Caco-2 (cell line): ENCODE measurements around the gene MMD. TPM values are rescaled to one million over a fixed set of nuclear protein-coding genes. Genes with fewer than 3 reads are reported as not detected.

Source experiments
- BruUV-seq: library from RNA; stranded (reverse); fragments of 400-500 nt; replicated peaks from 2 replicates; lab custom pipeline; 2021; lab: Mats Ljungman, UMichigan
- CTCF ChIA-PET: fragments of 300-600 bp; sonication (Branson Sonifier 250); formaldehyde crosslinking; loops from one replicate; lab custom pipeline; 2022; ENCODE audit warnings: antibody characterized with exemption; lab: Charles Lee
- POLR2A ChIA-PET: fragments of 300-600 bp; sonication (Branson Sonifier 250); formaldehyde crosslinking; loops from one replicate; lab custom pipeline; 2022; ENCODE audit warnings: antibody characterized with exemption; lab: Charles Lee
- DNase-seq, 2 experiments: peaks; one replicate each; pipeline versions ENCODE4 v3.0.0 to v3.0.0-alpha.2; 2020 to 2022
- H3K27me3 ChIP-seq: replicated peaks from 2 replicates; pipeline ENCODE4 v1.6.0; 2011; ENCODE audit warnings: low read length; ENCODE audit not compliant: control insufficient read depth, insufficient read depth
- H3K36me3 ChIP-seq: 2 replicates; pipeline ENCODE4 v1.5.1; 2011; ENCODE audit warnings: low read length; ENCODE audit not compliant: control insufficient read depth, insufficient read depth
- H3K4me1 ChIP-seq: fragments of 250-450 bp; sonication (Bioruptor Pico); 2 replicates; pipeline ENCODE4 v1.5.1; 2020; ENCODE audit warnings: mild to moderate bottlenecking
- H3K4me3 ChIP-seq: 2 replicates; pipeline ENCODE4 v1.5.1; 2011; ENCODE audit warnings: low read depth, mild to moderate bottlenecking, control low read depth, low read length
- H3K9me3 ChIP-seq: fragments of 250-450 bp; sonication (Bioruptor Pico); 2 replicates; pipeline ENCODE4 v1.5.1; 2020; ENCODE audit warnings: mild to moderate bottlenecking, moderate library complexity
- H3K27ac Mint-ChIP-seq: one replicate; pipeline ENCODE4 v1.8.0; 2022; ENCODE audit warnings: mixed read lengths; ENCODE audit not compliant: unreplicated experiment
- H3K27me3 Mint-ChIP-seq: one replicate; pipeline ENCODE4 v1.8.0; 2022; ENCODE audit warnings: mixed read lengths; ENCODE audit not compliant: insufficient read depth, unreplicated experiment
- H3K36me3 Mint-ChIP-seq: one replicate; pipeline ENCODE4 v1.8.0; 2022; ENCODE audit warnings: mild to moderate bottlenecking, mixed read lengths; ENCODE audit not compliant: insufficient read depth, unreplicated experiment
- H3K4me1 Mint-ChIP-seq: one replicate; pipeline ENCODE4 v1.8.0; 2022; ENCODE audit warnings: low read depth, mixed read lengths; ENCODE audit not compliant: unreplicated experiment
- H3K4me3 Mint-ChIP-seq: one replicate; pipeline ENCODE4 v1.8.0; 2022; ENCODE audit warnings: mild to moderate bottlenecking, moderate library complexity, mixed read lengths; ENCODE audit not compliant: unreplicated experiment
- H3K9me3 Mint-ChIP-seq: one replicate; pipeline ENCODE4 v1.8.0; 2022; ENCODE audit warnings: mixed read lengths; ENCODE audit not compliant: unreplicated experiment
- CTCF ChIP-seq, 2 experiments: fragments of 200-600 bp in 1 of 2; IDR thresholded peaks; 1 replicate in 1 of 2; 2 replicates in 1 of 2; pipeline versions ENCODE4 v1.5.1 to v1.8.0; 2011 to 2022; ENCODE audit warnings: antibody characterized with exemption in 1 of 2, control low read depth in 1 of 2, inconsistent platforms in 1 of 2, low read depth in 1 of 2, low read length in 1 of 2, mild to moderate bottlenecking in 1 of 2, moderate library complexity in 1 of 2; ENCODE audit not compliant: insufficient read depth in 1 of 2, severe bottlenecking in 1 of 2, unreplicated experiment in 1 of 2
- intact Hi-C: fragments of 100-400 bp; cut with micrococcal nuclease; formaldehyde crosslinking; loops from one replicate; pipeline ENCODE4 v1.10.0; 2022; ENCODE audit not compliant: unreplicated experiment
- total RNA-seq: library from RNA; stranded (reverse); gene quantifications from 2 replicates; pipeline ENCODE4 v1.2.3, GENCODE V29; 2022

Gene MMD
- total RNA-seq, 1 experiment from 2014 or later, result 38.6 TPM

- H3K4me1 Mint-ChIP-seq, result peaks cover 6% of the 10 kb centered on the region
- DNase-seq, result peak; percentile 80 to 84
- POLR2A ChIA-PET, result no interaction called here
- H3K4me3 ChIP-seq, result no peak overlapping the region
- CTCF ChIA-PET, result interaction anchor here (0.6 to 2.5 kb wide), 9 partner anchors 8 to 364 kb away, joined by 3 to 9 read pairs (median 4); no protein-coding TSS in a partner anchor
- H3K4me1 ChIP-seq, result no peaks in the 10 kb centered on the region
- H3K27ac Mint-ChIP-seq, result no peak overlapping the region
- H3K9me3 Mint-ChIP-seq, result peaks cover 12% of the 10 kb centered on the region
- no peak overlapping the region for H3K4me3 Mint-ChIP-seq
- peak; percentile 80 to 85 for TF ChIP-seq CTCF (IDR thresholded peaks at IDR 0.05; ENCODE audit: insufficient read depth in 1 of 2, low read depth in 1 of 2, low read length in 1 of 2, severe bottlenecking in 1 of 2, unreplicated experiment in 1 of 2)
- intact Hi-C loops, result loop anchor here (1.0 kb wide), 1 partner anchor 158 kb away; no protein-coding TSS in a partner anchor
- no peaks in the 10 kb centered on the region for H3K36me3 ChIP-seq
- H3K9me3 ChIP-seq, result no peaks in the 10 kb centered on the region
- no TSS peak for BruUV-seq
- no peaks in the 10 kb centered on the region for H3K27me3 Mint-ChIP-seq
- H3K27me3 ChIP-seq, result no peaks in the 10 kb centered on the region
- no peaks in the 10 kb centered on the region for H3K36me3 Mint-ChIP-seq
Measured at GRCh38 chr17:55356434-55357328, 65.0 kb downstream of the MMD start.

- CTCF ChIA-PET, result interaction anchor here (1.0 kb wide), 1 partner anchor 59 kb away, joined by 3 read pairs; no protein-coding TSS in a partner anchor
- Histone ChIP-seq H3K36me3 (no peaks in the 10 kb centered on the region), H3K4me3 (no peak overlapping the region), H3K4me1 (no peaks in the 10 kb centered on the region), H3K27me3 (no peaks in the 10 kb centered on the region), H3K9me3 (no peaks in the 10 kb centered on the region)
- Mint-ChIP-seq H3K36me3 (no peaks in the 10 kb centered on the region), H3K27ac (no peak overlapping the region), H3K9me3 (no peaks in the 10 kb centered on the region), H3K27me3 (no peaks in the 10 kb centered on the region), H3K4me3 (no peak overlapping the region), H3K4me1 (peaks cover 6% of the 10 kb centered on the region)
- no peak for DNase-seq
- POLR2A ChIA-PET, result interaction anchor here (0.6 kb wide), 1 partner anchor 116 kb away, joined by 3 read pairs; no protein-coding TSS in a partner anchor
- intact Hi-C loops, result no loop called here
- TF ChIP-seq CTCF (IDR thresholded peaks at IDR 0.05; ENCODE audit: insufficient read depth in 1 of 2, low read depth in 1 of 2, low read length in 1 of 2, severe bottlenecking in 1 of 2, unreplicated experiment in 1 of 2), result no peak
- no TSS peak for BruUV-seq
Measured at GRCh38 chr17:55354941-55355340, 66.7 kb downstream of the MMD start.

GRCh38 chr17:55354010-55354409 lies 67.6 kb downstream of the MMD start:
- H3K27me3 ChIP-seq, result no peaks in the 10 kb centered on the region
- no peak overlapping the region for H3K4me3 ChIP-seq
- no peak overlapping the region for H3K27ac Mint-ChIP-seq
- H3K36me3 ChIP-seq, result no peaks in the 10 kb centered on the region
- H3K4me3 Mint-ChIP-seq, result no peak overlapping the region
- no peaks in the 10 kb centered on the region for H3K9me3 ChIP-seq
- no peak for DNase-seq
- no peaks in the 10 kb centered on the region for H3K4me1 ChIP-seq
- H3K36me3 Mint-ChIP-seq, result no peaks in the 10 kb centered on the region
- peaks cover 6% of the 10 kb centered on the region for H3K4me1 Mint-ChIP-seq
- no TSS peak for BruUV-seq
- POLR2A ChIA-PET, result no interaction called here
- CTCF ChIA-PET, result interaction anchor here (0.5 to 1.0 kb wide), 4 partner anchors 58 to 522 kb away, joined by 3 to 5 read pairs (median 4); no protein-coding TSS in a partner anchor
- no peaks in the 10 kb centered on the region for H3K9me3 Mint-ChIP-seq
- TF ChIP-seq CTCF (IDR thresholded peaks at IDR 0.05; ENCODE audit: insufficient read depth in 1 of 2, low read depth in 1 of 2, low read length in 1 of 2, severe bottlenecking in 1 of 2, unreplicated experiment in 1 of 2), result no peak
- H3K27me3 Mint-ChIP-seq, result no peaks in the 10 kb centered on the region
- intact Hi-C loops, result no loop called here
